WTC11 (cell line): Measurements from ENCODE around the gene OLFML2B. TPM values are rescaled to one million over a fixed set of nuclear protein-coding genes. Genes with fewer than 3 reads are reported as not detected.

ENCODE experiments used
- ATAC-seq: fragments of 200-7000 bp; cut with Tn5 transposase; 2 replicates; pipeline ENCODE4 v1.10.0; 2021; ENCODE audit warnings: mild to moderate bottlenecking, moderate library complexity
- CTCF ChIA-PET: fragments of 300-600 bp; sonication (Branson Sonifier 250); formaldehyde crosslinking; loops from one replicate; lab custom pipeline; 2021; ENCODE audit warnings: antibody characterized with exemption; lab: Charles Lee
- POLR2A ChIA-PET: fragments of 350-600 bp; sonication (Branson Sonifier 250); formaldehyde crosslinking; loops from one replicate; lab custom pipeline; 2021; ENCODE audit warnings: antibody characterized with exemption; lab: Charles Lee
- DNase-seq: peaks from one replicate; pipeline ENCODE4 v3.0.0; 2021; ENCODE audit warnings: low spot score
- H3K27ac Mint-ChIP-seq: 2 replicates; pipeline ENCODE4 v1.8.0; 2021; ENCODE audit warnings: mixed read lengths
- H3K27me3 Mint-ChIP-seq: 2 replicates; pipeline ENCODE4 v1.8.0; 2021; ENCODE audit warnings: low read depth, mild to moderate bottlenecking, moderate library complexity, mixed read lengths
- H3K36me3 Mint-ChIP-seq: 2 replicates; pipeline ENCODE4 v1.8.0; 2021; ENCODE audit warnings: mixed read lengths
- H3K4me1 Mint-ChIP-seq: 2 replicates; pipeline ENCODE4 v1.8.0; 2022; ENCODE audit warnings: mixed read lengths
- H3K4me3 Mint-ChIP-seq: 2 replicates; pipeline ENCODE4 v1.8.0; 2021; ENCODE audit warnings: mild to moderate bottlenecking, moderate library complexity, mixed read lengths
- H3K9me3 Mint-ChIP-seq: 2 replicates; pipeline ENCODE4 v1.8.0; 2021; ENCODE audit warnings: mixed read lengths
- CBFB ChIP-seq: sonication (generic); formaldehyde crosslinking; IDR thresholded peaks from 2 replicates; pipeline ENCODE4 v1.8.1; 2022; ENCODE audit warnings: mild to moderate bottlenecking, low read depth, missing genetic modification reagents
- ESRRA ChIP-seq: sonication (generic); formaldehyde crosslinking; IDR thresholded peaks from 2 replicates; pipeline ENCODE4 v1.8.1; 2022; ENCODE audit warnings: mild to moderate bottlenecking, missing genetic modification reagents, borderline replicate concordance
- FOXJ3 ChIP-seq: sonication (generic); formaldehyde crosslinking; IDR thresholded peaks from 2 replicates; pipeline ENCODE4 v1.9.0; 2021; ENCODE audit warnings: missing genetic modification reagents, mild to moderate bottlenecking, borderline replicate concordance
- GTF2I ChIP-seq: fragments of 250-450 bp; sonication (Bioruptor Pico); conservative IDR thresholded peaks from 2 replicates; pipeline ENCODE4 v1.4.0; 2021; ENCODE audit warnings: mild to moderate bottlenecking
- HMGA2 ChIP-seq: fragments of 250-450 bp; sonication (Bioruptor Pico); IDR thresholded peaks from 2 replicates; pipeline ENCODE4 v1.4.0; 2021; ENCODE audit warnings: mild to moderate bottlenecking, moderate library complexity
- HMGXB4 ChIP-seq: sonication (generic); formaldehyde crosslinking; IDR thresholded peaks from 2 replicates; pipeline ENCODE4 v1.8.1; 2023; ENCODE audit warnings: mild to moderate bottlenecking, moderate library complexity, missing genetic modification reagents
- IRF1 ChIP-seq: sonication (generic); formaldehyde crosslinking; IDR thresholded peaks from 2 replicates; pipeline ENCODE4 v1.8.0; 2023; ENCODE audit warnings: missing genetic modification reagents
- NFYB ChIP-seq: sonication (generic); formaldehyde crosslinking; conservative IDR thresholded peaks from 2 replicates; pipeline ENCODE4 v1.8.0; 2022; ENCODE audit warnings: low read depth, missing genetic modification reagents
- NR2C2 ChIP-seq: sonication (generic); formaldehyde crosslinking; IDR thresholded peaks from 2 replicates; pipeline ENCODE4 v1.8.0; 2022; ENCODE audit warnings: mild to moderate bottlenecking, missing genetic modification reagents
- PRDM15 ChIP-seq: sonication (generic); formaldehyde crosslinking; IDR thresholded peaks from 2 replicates; pipeline ENCODE4 v1.8.0; 2022; ENCODE audit warnings: missing genetic modification reagents
- SP1 ChIP-seq: sonication (generic); formaldehyde crosslinking; conservative IDR thresholded peaks from 2 replicates; pipeline ENCODE4 v1.8.1; 2022; ENCODE audit warnings: missing genetic modification reagents
- TEAD1 ChIP-seq: sonication (generic); formaldehyde crosslinking; IDR thresholded peaks from 2 replicates; pipeline ENCODE4 v1.8.0; 2022; ENCODE audit warnings: mild to moderate bottlenecking, missing genetic modification reagents
- TEAD4 ChIP-seq: sonication (generic); formaldehyde crosslinking; IDR thresholded peaks from 2 replicates; pipeline ENCODE4 v1.8.0; 2022; ENCODE audit warnings: mild to moderate bottlenecking, missing genetic modification reagents
- TP53 ChIP-seq: sonication (generic); formaldehyde crosslinking; IDR thresholded peaks from 2 replicates; pipeline ENCODE4 v1.8.1; 2023; ENCODE audit warnings: mild to moderate bottlenecking, missing genetic modification reagents
- ZBTB21 ChIP-seq: sonication (generic); formaldehyde crosslinking; IDR thresholded peaks from 2 replicates; pipeline ENCODE4 v1.8.1; 2023; ENCODE audit warnings: mild to moderate bottlenecking, missing genetic modification reagents, borderline replicate concordance
- ZNF425 ChIP-seq: fragments of 250-450 bp; sonication (Bioruptor Pico); conservative IDR thresholded peaks from 2 replicates; pipeline ENCODE4 v1.9.0; 2021; ENCODE audit warnings: mild to moderate bottlenecking
- ZNF671 ChIP-seq: fragments of 250-450 bp; sonication (Bioruptor Pico); IDR thresholded peaks from 2 replicates; pipeline ENCODE4 v1.8.0; 2021; ENCODE audit warnings: mild to moderate bottlenecking
- total RNA-seq: library from RNA; stranded (reverse); gene quantifications from 3 replicates; pipeline ENCODE4 v1.2.3, GENCODE V29; 2021
- TF ChIP-seq, protein P1 (sequence below): sonication (generic); formaldehyde crosslinking; IDR thresholded peaks from 2 replicates; pipeline ENCODE4 v1.8.0; 2022; ENCODE audit warnings: mild to moderate bottlenecking, missing genetic modification reagents
- TF ChIP-seq, protein P2 (sequence below): sonication (generic); formaldehyde crosslinking; IDR thresholded peaks from 2 replicates; pipeline ENCODE4 v1.8.0; 2023; ENCODE audit warnings: mild to moderate bottlenecking, missing genetic modification reagents

The OLFML2B gene
- total RNA-seq, 1 experiment from 2014 or later, result 4.9 TPM

- DNase-seq, result no peak
- Mint-ChIP-seq H3K27ac (no peak overlapping the region), H3K27me3 (no peaks in the 10 kb centered on the region; the same call in 1 of the 2 replicates), H3K4me1 (no peaks in the 10 kb centered on the region), H3K9me3 (peaks cover 36% of the 10 kb centered on the region), H3K4me3 (no peak overlapping the region), H3K36me3 (peaks cover 8% of the 10 kb centered on the region)
- no peak for TF ChIP-seq GTF2I (CRISPR knock-in tag)
- TF ChIP-seq PRDM15 (CRISPR knock-in tag), result no peak
- no peak for TF ChIP-seq NR2C2
- no peak for TF ChIP-seq TEAD1 (CRISPR knock-in tag)
- TF ChIP-seq ZNF671 (CRISPR knock-in tag), result no peak
- TF ChIP-seq HMGXB4, result no peak
- no peak for TF ChIP-seq FOXJ3 (CRISPR knock-in tag)
- TF ChIP-seq NFYB (CRISPR knock-in tag), result no peak
- TF ChIP-seq, protein P1, sequence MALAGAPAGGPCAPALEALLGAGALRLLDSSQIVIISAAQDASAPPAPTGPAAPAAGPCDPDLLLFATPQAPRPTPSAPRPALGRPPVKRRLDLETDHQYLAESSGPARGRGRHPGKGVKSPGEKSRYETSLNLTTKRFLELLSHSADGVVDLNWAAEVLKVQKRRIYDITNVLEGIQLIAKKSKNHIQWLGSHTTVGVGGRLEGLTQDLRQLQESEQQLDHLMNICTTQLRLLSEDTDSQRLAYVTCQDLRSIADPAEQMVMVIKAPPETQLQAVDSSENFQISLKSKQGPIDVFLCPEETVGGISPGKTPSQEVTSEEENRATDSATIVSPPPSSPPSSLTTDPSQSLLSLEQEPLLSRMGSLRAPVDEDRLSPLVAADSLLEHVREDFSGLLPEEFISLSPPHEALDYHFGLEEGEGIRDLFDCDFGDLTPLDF (CRISPR knock-in tag), result no peak
- TF ChIP-seq CBFB, result no peak
- no peak for TF ChIP-seq ZBTB21 (CRISPR knock-in tag)
- no peak for TF ChIP-seq TP53
- TF ChIP-seq, protein P2, sequence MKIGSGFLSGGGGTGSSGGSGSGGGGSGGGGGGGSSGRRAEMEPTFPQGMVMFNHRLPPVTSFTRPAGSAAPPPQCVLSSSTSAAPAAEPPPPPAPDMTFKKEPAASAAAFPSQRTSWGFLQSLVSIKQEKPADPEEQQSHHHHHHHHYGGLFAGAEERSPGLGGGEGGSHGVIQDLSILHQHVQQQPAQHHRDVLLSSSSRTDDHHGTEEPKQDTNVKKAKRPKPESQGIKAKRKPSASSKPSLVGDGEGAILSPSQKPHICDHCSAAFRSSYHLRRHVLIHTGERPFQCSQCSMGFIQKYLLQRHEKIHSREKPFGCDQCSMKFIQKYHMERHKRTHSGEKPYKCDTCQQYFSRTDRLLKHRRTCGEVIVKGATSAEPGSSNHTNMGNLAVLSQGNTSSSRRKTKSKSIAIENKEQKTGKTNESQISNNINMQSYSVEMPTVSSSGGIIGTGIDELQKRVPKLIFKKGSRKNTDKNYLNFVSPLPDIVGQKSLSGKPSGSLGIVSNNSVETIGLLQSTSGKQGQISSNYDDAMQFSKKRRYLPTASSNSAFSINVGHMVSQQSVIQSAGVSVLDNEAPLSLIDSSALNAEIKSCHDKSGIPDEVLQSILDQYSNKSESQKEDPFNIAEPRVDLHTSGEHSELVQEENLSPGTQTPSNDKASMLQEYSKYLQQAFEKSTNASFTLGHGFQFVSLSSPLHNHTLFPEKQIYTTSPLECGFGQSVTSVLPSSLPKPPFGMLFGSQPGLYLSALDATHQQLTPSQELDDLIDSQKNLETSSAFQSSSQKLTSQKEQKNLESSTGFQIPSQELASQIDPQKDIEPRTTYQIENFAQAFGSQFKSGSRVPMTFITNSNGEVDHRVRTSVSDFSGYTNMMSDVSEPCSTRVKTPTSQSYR, result no peak
- no peak for TF ChIP-seq ESRRA (CRISPR knock-in tag)
- peak; percentile 44 for ATAC-seq
- ChIA-PET POLR2A (no interaction called here), CTCF (interaction anchor here (0.6 kb wide), 1 partner anchor 48 kb away, joined by 4 read pairs; no protein-coding TSS in a partner anchor)
Observed at GRCh38 chr1:161989108-161989507, 34.6 kb downstream of the OLFML2B start.

DNA sequence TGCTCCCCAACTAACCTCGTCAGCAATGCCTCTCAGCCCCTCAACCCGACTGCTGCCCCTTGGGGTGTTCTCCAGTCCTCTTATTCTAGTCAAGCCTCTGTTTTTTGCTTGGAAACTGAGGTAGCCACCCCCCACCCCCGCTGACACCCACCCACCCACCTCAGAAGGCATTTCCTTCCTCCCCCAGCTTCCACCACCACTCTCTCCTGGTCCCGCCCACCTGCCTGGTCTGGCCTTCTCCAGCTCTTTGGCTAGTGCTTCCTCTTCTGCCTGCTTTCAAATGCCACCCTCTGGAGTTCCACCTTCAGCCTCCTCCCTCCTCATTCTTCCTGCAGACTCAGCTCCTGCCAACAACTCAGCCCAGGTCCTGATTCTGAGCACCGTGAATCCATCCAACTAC is 35.3 kb downstream of the OLFML2B start:
- Mint-ChIP-seq H3K4me1 (no peaks in the 10 kb centered on the region), H3K9me3 (peaks cover 36% of the 10 kb centered on the region), H3K4me3 (no peak overlapping the region), H3K36me3 (peaks cover 8% of the 10 kb centered on the region), H3K27me3 (no peaks in the 10 kb centered on the region; the same call in 1 of the 2 replicates), H3K27ac (no peak overlapping the region)
- ChIA-PET CTCF (interaction anchor here (1.3 kb wide), 1 partner anchor 49 kb away, joined by 6 read pairs; no protein-coding TSS in a partner anchor), POLR2A (no interaction called here)
- ATAC-seq (no peak), DNase-seq (no peak)
- TF ChIP-seq TEAD4 (CRISPR knock-in tag) (no peak), ZNF425 (no peak), HMGXB4 (no peak), IRF1 (CRISPR knock-in tag) (no peak), HMGA2 (CRISPR knock-in tag) (no peak), SP1 (CRISPR knock-in tag) (no peak)
